CD8-positive, alpha-beta memory T cell (primary cell): Measurements from ENCODE around the gene AGRN. TPM values are rescaled to one million over a fixed set of nuclear protein-coding genes. Genes with fewer than 3 reads are reported as not detected.
"Not testable (repeated sequence)": the region's sequence is repeated elsewhere in the genome, so short reads cannot be mapped to it uniquely, and the experiment has no call there.

Source experiments
- CTCF ChIA-PET: fragments of 350-600 bp; sonication (Branson Sonifier 250); formaldehyde crosslinking; loops from one replicate; lab custom pipeline; 2021; ENCODE audit warnings: antibody characterized with exemption; lab: Charles Lee
- POLR2A ChIA-PET: fragments of 350-600 bp; sonication (Branson Sonifier 250); formaldehyde crosslinking; loops from one replicate; lab custom pipeline; 2021; ENCODE audit warnings: antibody characterized with exemption; lab: Charles Lee
- DNase-seq, 5 donors: peaks; one replicate each; pipeline versions ENCODE4 v3.0.0 to v3.0.0-alpha.2; 2020 to 2022; ENCODE audit warnings: mixed read lengths in 1 of 5
- H3K27ac ChIP-seq: one replicate; pipeline ENCODE4 v1.7.0; 2013; ENCODE audit warnings: low read depth, mild to moderate bottlenecking, low read length, moderate library complexity
- H3K27me3 ChIP-seq: 2 replicates; pipeline ENCODE4 v1.7.0; 2013; ENCODE audit warnings: low read length, mild to moderate bottlenecking; ENCODE audit not compliant: insufficient read depth, poor library complexity, severe bottlenecking
- H3K36me3 ChIP-seq: 2 replicates; pipeline ENCODE4 v1.7.0; 2013; ENCODE audit warnings: mild to moderate bottlenecking, low read length, moderate library complexity; ENCODE audit not compliant: insufficient read depth
- H3K4me1 ChIP-seq: 2 replicates; pipeline ENCODE4 v1.7.0; 2013; ENCODE audit warnings: mild to moderate bottlenecking, low read length, moderate library complexity; ENCODE audit not compliant: insufficient read depth
- H3K4me3 ChIP-seq: 2 replicates; pipeline ENCODE4 v1.7.0; 2013; ENCODE audit warnings: mild to moderate bottlenecking, low read length
- H3K9me3 ChIP-seq: 2 replicates; pipeline ENCODE4 v1.7.0; 2013; ENCODE audit warnings: mild to moderate bottlenecking, low read length
- H3K27ac Mint-ChIP-seq, 8 donors: one replicate each; pipeline ENCODE4 v1.8.0; 2020 to 2021; ENCODE audit warnings: mixed read lengths in 8 of 8, mild to moderate bottlenecking in 6 of 8, inconsistent platforms in 3 of 8, moderate library complexity in 3 of 8
- H3K27me3 Mint-ChIP-seq, 2 donors: one replicate each; pipeline ENCODE4 v1.8.0; 2020 to 2021; ENCODE audit warnings: mixed read lengths in 2 of 2, mild to moderate bottlenecking in 1 of 2, moderate library complexity in 1 of 2
- H3K36me3 Mint-ChIP-seq, 3 donors: one replicate each; pipeline ENCODE4 v1.8.0; 2020 to 2021; ENCODE audit warnings: mixed read lengths in 3 of 3, inconsistent platforms in 1 of 3, mild to moderate bottlenecking in 1 of 3
- H3K4me1 Mint-ChIP-seq, 3 donors: one replicate each; pipeline ENCODE4 v1.8.0; 2020 to 2021; ENCODE audit warnings: mixed read lengths in 3 of 3, inconsistent platforms in 1 of 3, mild to moderate bottlenecking in 1 of 3
- H3K4me3 Mint-ChIP-seq, 7 donors: one replicate each; pipeline ENCODE4 v1.8.0; 2020 to 2021; ENCODE audit warnings: mixed read lengths in 7 of 7, mild to moderate bottlenecking in 6 of 7, moderate library complexity in 4 of 7, inconsistent platforms in 2 of 7
- H3K9me3 Mint-ChIP-seq, 5 donors: one replicate each; pipeline ENCODE4 v1.8.0; 2020 to 2022; ENCODE audit warnings: mixed read lengths in 5 of 5, mild to moderate bottlenecking in 3 of 5, moderate library complexity in 2 of 5, inconsistent platforms in 1 of 5
- polyA plus RNA-seq: library from polyadenylated mRNA; unstranded; fragments of 300-500 nt; fragmentation: Illumina TruSeq; gene quantifications from one replicate; pipeline ENCODE4 v1.2.3, GENCODE V29; 2021
- total RNA-seq, 2 experiments: library from RNA; stranded (reverse); gene quantifications; one replicate each; pipeline ENCODE4 v1.2.3, GENCODE V29; 2021

AGRN gene
- total and polyA plus RNA-seq, 3 experiments from 2014 or later = 7.1 to 8.0 TPM; not detected in 1

GRCh38 chr1:1063261-1063944, 43.5 kb downstream of the AGRN start:
- ChIA-PET CTCF (interaction anchor here (0.9 to 4.7 kb wide), 13 partner anchors 8 to 229 kb away, joined by 3 to 63 read pairs (median 3); partner anchors contain the start of genes ISG15, PERM1 and PLEKHN1), POLR2A (interaction anchor here (0.5 kb wide), 1 partner anchor 48 kb away, joined by 3 read pairs; no protein-coding TSS in a partner anchor)
- Histone ChIP-seq H3K27me3 (peaks cover 18% of the 10 kb centered on the region), H3K9me3 (no peaks in the 10 kb centered on the region), H3K4me3 (no peak overlapping the region), H3K36me3 (no peaks in the 10 kb centered on the region), H3K27ac (peak overlapping the region; percentile 29), H3K4me1 (peaks cover 27% of the 10 kb centered on the region)
- Mint-ChIP-seq H3K27me3 (peaks cover 5 to 17% of the 10 kb centered on the region in 2 donors), H3K9me3 (no peaks in the 10 kb centered on the region), H3K27ac (peak overlapping the region in 3 of 8 donors; percentile 47 to 79 (median 50)), H3K36me3 (no peaks in the 10 kb centered on the region), H3K4me1 (peaks cover 0 to 25% (median 4%) of the 10 kb centered on the region in 3 donors), H3K4me3 (no peak overlapping the region)
- no peak for DNase-seq

GRCh38 chr1:1063945-1064831, 44.3 kb downstream of the AGRN start:
- peak overlapping the region in 4 of 7 donors; percentile 18 to 60 (median 45) for H3K4me3 Mint-ChIP-seq
- peak overlapping the region in 4 of 8 donors; percentile 43 to 72 (median 53) for H3K27ac Mint-ChIP-seq
- peaks cover 0 to 20% (median 2%) of the 10 kb centered on the region in 3 donors for H3K4me1 Mint-ChIP-seq
- H3K27me3 ChIP-seq = peaks cover 11% of the 10 kb centered on the region
- peak overlapping the region; percentile 31 for H3K27ac ChIP-seq
- H3K27me3 Mint-ChIP-seq = peaks cover 5 to 12% of the 10 kb centered on the region in 2 donors
- H3K9me3 ChIP-seq = no peaks in the 10 kb centered on the region
- no peak overlapping the region for H3K4me3 ChIP-seq
- H3K4me1 ChIP-seq = peaks cover 27% of the 10 kb centered on the region
- peak; percentile 68 to 93 (median 75) for DNase-seq
- no peaks in the 10 kb centered on the region for H3K36me3 Mint-ChIP-seq
- no peaks in the 10 kb centered on the region for H3K36me3 ChIP-seq
- CTCF ChIA-PET = interaction anchor here (0.8 to 4.7 kb wide), 16 partner anchors 8 to 228 kb away, joined by 3 to 63 read pairs (median 3); partner anchors contain the start of genes ISG15, PERM1 and PLEKHN1
- no peaks in the 10 kb centered on the region for H3K9me3 Mint-ChIP-seq
- POLR2A ChIA-PET = interaction anchor here (0.5 kb wide), 1 partner anchor 49 kb away, joined by 3 read pairs; no protein-coding TSS in a partner anchor

- peaks cover 4% of the 10 kb centered on the region for H3K27me3 ChIP-seq
- H3K27ac ChIP-seq = no peak overlapping the region
- H3K36me3 ChIP-seq = no peaks in the 10 kb centered on the region
- no peaks in the 10 kb centered on the region for H3K9me3 ChIP-seq
- peaks cover 4 to 8% of the 10 kb centered on the region in 2 donors for H3K27me3 Mint-ChIP-seq
- H3K4me1 Mint-ChIP-seq = peaks cover 0 to 20% (median 2%) of the 10 kb centered on the region in 3 donors
- H3K27ac Mint-ChIP-seq = peak overlapping the region in 2 of 8 donors; percentile 77 to 81
- ChIA-PET POLR2A (no interaction called here), CTCF (interaction anchor here (4.7 kb wide), 1 partner anchor 82 kb away, joined by 63 read pairs; the partner anchor contains the start of gene PERM1)
- DNase-seq = no peak
- peak overlapping the region in 3 of 7 donors; percentile 20 to 72 (median 56) for H3K4me3 Mint-ChIP-seq
- no peaks in the 10 kb centered on the region for H3K9me3 Mint-ChIP-seq
- H3K4me1 ChIP-seq = peaks cover 21% of the 10 kb centered on the region
- H3K4me3 ChIP-seq = no peak overlapping the region
- no peaks in the 10 kb centered on the region for H3K36me3 Mint-ChIP-seq
These were observed 45.5 kb downstream of the AGRN start for GRCh38 chr1:1065265-1065939.

- H3K27ac ChIP-seq, H3K27me3 Mint-ChIP-seq, H3K27me3 ChIP-seq, H3K4me3 ChIP-seq, H3K36me3 Mint-ChIP-seq, DNase-seq, POLR2A ChIA-PET, H3K36me3 ChIP-seq, H3K9me3 Mint-ChIP-seq, H3K9me3 ChIP-seq: not testable (repeated sequence)
- H3K4me1 Mint-ChIP-seq = peaks cover 0 to 20% (median 2%) of the 10 kb centered on the region in 3 donors
- CTCF ChIA-PET = interaction anchor here (4.7 kb wide), 1 partner anchor 83 kb away, joined by 63 read pairs; the partner anchor contains the start of gene PERM1
- H3K27ac Mint-ChIP-seq = peak overlapping the region in 2 of 8 donors; percentile 77 to 81
- peaks cover 21% of the 10 kb centered on the region for H3K4me1 ChIP-seq
- H3K4me3 Mint-ChIP-seq = peak overlapping the region in 2 of 7 donors; percentile 56 to 72
These were observed 46.0 kb downstream of the AGRN start for GRCh38 chr1:1065940-1066304.

- no peaks in the 10 kb centered on the region for H3K9me3 Mint-ChIP-seq
- H3K27ac Mint-ChIP-seq = peak overlapping the region in 1 of 8 donors; percentile 77
- Histone ChIP-seq H3K4me3 (no peak overlapping the region), H3K9me3 (no peaks in the 10 kb centered on the region), H3K36me3 (no peaks in the 10 kb centered on the region), H3K27me3 (no peaks in the 10 kb centered on the region), H3K27ac (no peak overlapping the region), H3K4me1 (peaks cover 21% of the 10 kb centered on the region)
- ChIA-PET CTCF (interaction anchor here (4.7 kb wide), 1 partner anchor 84 kb away, joined by 63 read pairs; the partner anchor contains the start of gene PERM1), POLR2A (no interaction called here)
- H3K36me3 Mint-ChIP-seq = no peaks in the 10 kb centered on the region
- H3K27me3 Mint-ChIP-seq = peaks cover 0 to 2% of the 10 kb centered on the region in 2 donors
- H3K4me1 Mint-ChIP-seq = peaks cover 0 to 20% (median 2%) of the 10 kb centered on the region in 3 donors
- peak overlapping the region in 5 of 7 donors; percentile 26 to 59 (median 38) for H3K4me3 Mint-ChIP-seq
- DNase-seq = no peak
These were observed 46.7 kb downstream of the AGRN start for GRCh38 chr1:1066403-1067283.

- no peak overlapping the region for H3K27ac Mint-ChIP-seq
- CTCF ChIA-PET = no interaction called here
- H3K4me3 ChIP-seq = no peak overlapping the region
- H3K4me1 ChIP-seq = peaks cover 21% of the 10 kb centered on the region
- H3K36me3 Mint-ChIP-seq = no peaks in the 10 kb centered on the region
- no peak for DNase-seq
- no peak overlapping the region for H3K27ac ChIP-seq
- no peaks in the 10 kb centered on the region for H3K27me3 ChIP-seq
- H3K36me3 ChIP-seq = no peaks in the 10 kb centered on the region
- no peaks in the 10 kb centered on the region for H3K9me3 Mint-ChIP-seq
- no peaks in the 10 kb centered on the region for H3K9me3 ChIP-seq
- H3K4me1 Mint-ChIP-seq = peaks cover 0 to 20% (median 2%) of the 10 kb centered on the region in 3 donors
- POLR2A ChIA-PET = no interaction called here
- peaks cover 0 to 2% of the 10 kb centered on the region in 2 donors for H3K27me3 Mint-ChIP-seq
- H3K4me3 Mint-ChIP-seq = peak overlapping the region in 1 of 7 donors; percentile 79
These were observed 47.5 kb downstream of the AGRN start for GRCh38 chr1:1067284-1067859.
